DND-41 (cell line): ENCODE data around the gene NOS1AP.

ENCODE experiments used
- CTCF ChIP-seq: IDR thresholded peaks from 2 replicates; pipeline ENCODE4 v1.5.1; 2012; ENCODE audit warnings: borderline replicate concordance, low read length, moderate library complexity, mild to moderate bottlenecking; ENCODE audit not compliant: poor library complexity, severe bottlenecking; ENCODE audit errors: extremely low read depth
- EZH2 ChIP-seq: IDR thresholded peaks from 3 replicates; pipeline ENCODE4 v1.6.1; 2012; ENCODE audit warnings: borderline replicate concordance, low read depth, mild to moderate bottlenecking, moderate library complexity, low read length, inconsistent platforms; ENCODE audit not compliant: severe bottlenecking

GRCh38 chr1:162133566-162133965 lies 64.1 kb downstream of the NOS1AP start:
- no peak for TF ChIP-seq EZH2
- TF ChIP-seq CTCF: no peak
